Left lung (tissue), 10 donors: ENCODE results near the gene MYO9A. TPM values are rescaled to one million over a fixed set of nuclear protein-coding genes. Genes with fewer than 3 reads are reported as not detected.
"Not testable (repeated sequence)": the region's sequence is repeated elsewhere in the genome, so short reads cannot be mapped to it uniquely, and the experiment has no call there.

Experiments
- ATAC-seq: fragments of 200-7000 bp; cut with Tn5 transposase; one replicate; pipeline ENCODE4 v1.9.1; 2020; ENCODE audit warnings: moderate library complexity
- DNase-seq, 4 donors: peaks; one replicate each; pipeline ENCODE4 v3.0.0-alpha.2; 2013 to 2020
- H3K27ac ChIP-seq, 2 donors: fragments of 200-600 bp; sonication (generic) in 1 of 2; one replicate each; pipeline versions ENCODE4 v1.5.0 to v1.8.0; 2020 to 2021
- H3K27me3 ChIP-seq, 2 donors: fragments of 200-600 bp; sonication (generic) in 1 of 2; one replicate each; pipeline versions ENCODE4 v1.5.0 to v1.8.0; 2020 to 2021
- H3K36me3 ChIP-seq, 2 donors: fragments of 200-600 bp; sonication (generic) in 1 of 2; one replicate each; pipeline versions ENCODE4 v1.5.0 to v1.8.0; 2020 to 2021
- H3K4me1 ChIP-seq, 2 donors: fragments of 200-600 bp; one replicate each; pipeline ENCODE4 v1.8.0; 2021
- H3K4me3 ChIP-seq, 2 donors: fragments of 200-600 bp; sonication (generic) in 1 of 2; one replicate each; pipeline versions ENCODE4 v1.5.0 to v1.8.0; 2020 to 2021; ENCODE audit warnings: mild to moderate bottlenecking in 1 of 2
- H3K9me3 ChIP-seq, 2 donors: fragments of 200-600 bp; sonication (generic) in 1 of 2; one replicate each; pipeline versions ENCODE4 v1.5.0 to v1.8.0; 2020 to 2021
- intact Hi-C, 2 donors: fragments of 100-400 bp; cut with DNase I; formaldehyde crosslinking; loops; one replicate each; pipeline versions ENCODE4 v1.11.2 to v1.14.2; 2022
- polyA plus RNA-seq, 6 donors: library from polyadenylated mRNA; unstranded; fragments of 120-200 nt; gene quantifications; one replicate each; pipeline ENCODE4 v1.2.1, GENCODE V29; 2013; ENCODE audit not compliant: insufficient read length in 6 of 6
- total RNA-seq, 2 donors: library from RNA; stranded (reverse); fragmentation: NEBNext Ultra II Directional; extraction: Animal tissue kit (Norgen Biotek cat#: 25700); gene quantifications; one replicate each; pipeline ENCODE4 v1.2.1, GENCODE V29; 2021
- TF ChIP-seq, protein P1 (sequence below), 2 donors: fragments of 200-600 bp; sonication (generic) in 1 of 2; IDR thresholded peaks; one replicate each; pipeline versions ENCODE4 v1.5.0 to v1.8.0; 2021; ENCODE audit warnings: antibody characterized with exemption in 2 of 2
- donor health status: DM: no; HTN: yes; CAD: no.
- donor health status: DM: no; HTN: no; CAD: no.

The MYO9A gene
- total and polyA plus RNA-seq, 8 donors = 30.8 to 67.4 (median 41.4) TPM

- ATAC-seq (no peak), DNase-seq (no peak)
- Histone ChIP-seq H3K27me3 (no peaks in the 10 kb centered on the region), H3K36me3 (peaks cover 0 to 5% of the 10 kb centered on the region in 2 donors), H3K27ac (no peak overlapping the region), H3K4me3 (no peak overlapping the region), H3K9me3 (no peaks in the 10 kb centered on the region), H3K4me1 (peaks cover 0 to 9% of the 10 kb centered on the region in 2 donors)
- TF ChIP-seq, protein P1, sequence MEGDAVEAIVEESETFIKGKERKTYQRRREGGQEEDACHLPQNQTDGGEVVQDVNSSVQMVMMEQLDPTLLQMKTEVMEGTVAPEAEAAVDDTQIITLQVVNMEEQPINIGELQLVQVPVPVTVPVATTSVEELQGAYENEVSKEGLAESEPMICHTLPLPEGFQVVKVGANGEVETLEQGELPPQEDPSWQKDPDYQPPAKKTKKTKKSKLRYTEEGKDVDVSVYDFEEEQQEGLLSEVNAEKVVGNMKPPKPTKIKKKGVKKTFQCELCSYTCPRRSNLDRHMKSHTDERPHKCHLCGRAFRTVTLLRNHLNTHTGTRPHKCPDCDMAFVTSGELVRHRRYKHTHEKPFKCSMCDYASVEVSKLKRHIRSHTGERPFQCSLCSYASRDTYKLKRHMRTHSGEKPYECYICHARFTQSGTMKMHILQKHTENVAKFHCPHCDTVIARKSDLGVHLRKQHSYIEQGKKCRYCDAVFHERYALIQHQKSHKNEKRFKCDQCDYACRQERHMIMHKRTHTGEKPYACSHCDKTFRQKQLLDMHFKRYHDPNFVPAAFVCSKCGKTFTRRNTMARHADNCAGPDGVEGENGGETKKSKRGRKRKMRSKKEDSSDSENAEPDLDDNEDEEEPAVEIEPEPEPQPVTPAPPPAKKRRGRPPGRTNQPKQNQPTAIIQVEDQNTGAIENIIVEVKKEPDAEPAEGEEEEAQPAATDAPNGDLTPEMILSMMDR (IDR thresholded peaks at IDR 0.05) = no peak
- intact Hi-C loops = no loop called here
Measured at GRCh38 chr15:72034351-72034750, 83.6 kb downstream of the MYO9A start.

DNA sequence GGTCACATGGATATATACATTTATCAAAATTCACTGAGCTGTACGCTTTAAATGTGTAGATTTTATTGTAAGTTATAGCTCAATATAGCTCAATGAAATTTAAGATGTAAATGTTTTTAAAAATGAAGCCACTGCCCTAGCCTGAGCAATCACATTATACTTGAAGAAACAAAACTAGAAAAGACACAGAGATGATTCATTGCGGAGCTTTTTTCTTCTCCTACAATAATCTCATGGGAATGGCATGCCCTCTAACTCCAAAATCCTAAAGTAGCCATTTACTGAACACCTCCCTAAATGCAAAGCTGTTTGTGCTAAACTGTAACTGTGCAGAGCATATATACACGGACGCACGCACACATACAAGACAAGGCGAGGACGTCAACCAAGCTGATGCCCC is 84.2 kb downstream of the MYO9A start:
- intact Hi-C loops = no loop called here
- no peak overlapping the region for H3K27ac ChIP-seq
- H3K27me3 ChIP-seq = no peaks in the 10 kb centered on the region

DNA sequence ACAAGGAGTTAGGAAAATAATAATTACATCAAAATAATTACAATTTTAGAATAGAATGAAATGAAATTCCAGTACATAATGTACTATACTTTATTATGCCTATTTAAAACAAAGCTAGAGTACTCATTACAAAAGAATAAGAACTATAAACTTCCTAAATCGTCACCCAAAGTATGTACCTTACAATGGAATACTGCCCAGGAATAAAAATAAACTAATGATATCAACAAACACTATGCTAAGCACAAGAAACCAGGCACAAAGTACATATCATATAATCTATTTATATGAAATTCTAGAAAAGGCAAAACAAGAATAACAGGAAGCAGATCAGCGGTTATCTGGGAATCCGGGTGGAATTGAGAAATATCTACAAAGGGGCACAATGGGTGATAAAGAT is 84.7 kb downstream of the MYO9A start:
- peaks cover 0 to 9% of the 10 kb centered on the region in 2 donors for H3K4me1 ChIP-seq
- H3K36me3 ChIP-seq = peaks cover 0 to 5% of the 10 kb centered on the region in 2 donors
- no peaks in the 10 kb centered on the region for H3K9me3 ChIP-seq
- intact Hi-C loops = no loop called here
- H3K27me3 ChIP-seq = no peaks in the 10 kb centered on the region
- TF ChIP-seq, protein P1 (IDR thresholded peaks at IDR 0.05) = no peak
- no peak overlapping the region for H3K4me3 ChIP-seq
- no peak for ATAC-seq
- no peak overlapping the region for H3K27ac ChIP-seq
- no peak for DNase-seq

More for the DNA sequence above, 84.2 kb downstream of the MYO9A start:
- ATAC-seq (no peak), DNase-seq (no peak)
- no peak overlapping the region for H3K4me3 ChIP-seq
- peaks cover 0 to 5% of the 10 kb centered on the region in 2 donors for H3K36me3 ChIP-seq
- TF ChIP-seq, protein P1 (IDR thresholded peaks at IDR 0.05) = no peak
- peaks cover 0 to 9% of the 10 kb centered on the region in 2 donors for H3K4me1 ChIP-seq
- no peaks in the 10 kb centered on the region for H3K9me3 ChIP-seq

DNA sequence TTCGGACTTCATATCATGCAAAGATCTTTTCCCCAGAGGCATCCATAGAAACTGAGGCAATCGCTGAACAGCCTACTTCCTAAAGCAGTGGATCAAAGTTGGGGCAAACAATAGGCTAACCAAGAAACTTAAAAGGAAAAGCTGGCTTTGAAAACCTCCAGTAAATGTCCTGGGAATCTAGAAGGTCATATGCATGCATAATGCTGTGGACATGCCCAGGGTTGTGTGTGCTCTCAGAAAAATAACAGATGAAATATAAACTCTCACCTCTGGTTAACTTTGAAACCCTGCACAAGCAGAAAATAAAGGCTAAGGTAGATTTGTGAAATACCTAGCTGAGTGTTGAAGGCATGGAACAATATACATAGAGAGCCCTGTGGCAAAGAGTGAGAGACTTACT is 96.3 kb downstream of the MYO9A start:
- TF ChIP-seq, protein P1 (IDR thresholded peaks at IDR 0.05) = no peak
- no peaks in the 10 kb centered on the region for H3K27me3 ChIP-seq
- no peak for ATAC-seq
- H3K4me3 ChIP-seq = no peak overlapping the region
- no peaks in the 10 kb centered on the region for H3K9me3 ChIP-seq
- peaks cover 0 to 3% of the 10 kb centered on the region in 2 donors for H3K36me3 ChIP-seq
- intact Hi-C loops = no loop called here
- DNase-seq = no peak
- no peak overlapping the region for H3K27ac ChIP-seq
- H3K4me1 ChIP-seq = no peaks in the 10 kb centered on the region

GRCh38 chr15:72020799-72021198 is 97.2 kb downstream of the MYO9A start:
- no peak for ATAC-seq
- H3K4me1 ChIP-seq = no peaks in the 10 kb centered on the region
- H3K27ac ChIP-seq = no peak overlapping the region
- H3K9me3 ChIP-seq = no peaks in the 10 kb centered on the region
- H3K4me3 ChIP-seq = no peak overlapping the region
- DNase-seq = no peak
- H3K27me3 ChIP-seq = no peaks in the 10 kb centered on the region
- peaks cover 0 to 3% of the 10 kb centered on the region in 2 donors for H3K36me3 ChIP-seq
- intact Hi-C loops = no loop called here
- TF ChIP-seq, protein P1 (IDR thresholded peaks at IDR 0.05) = no peak

GRCh38 chr15:72014555-72014954 is 103.4 kb downstream of the MYO9A start:
- H3K27ac ChIP-seq, intact Hi-C loops, DNase-seq, H3K4me1 ChIP-seq, H3K4me3 ChIP-seq, H3K36me3 ChIP-seq, H3K9me3 ChIP-seq, ATAC-seq, H3K27me3 ChIP-seq: not testable (repeated sequence)
